Astrocyte (in vitro differentiated cells and primary cell): ENCODE data around the gene CPPED1. TPM values are rescaled to one million over a fixed set of nuclear protein-coding genes. Genes with fewer than 3 reads are reported as not detected.

Experiments
- DNase-seq: peaks from one replicate; pipeline ENCODE4 v3.0.0-alpha.2; 2010; ENCODE audit warnings: low read depth
- FAIRE-seq: peaks from 2 replicates; lab custom pipeline; 2011; peaks lifted over from hg19 to GRCh38; lab: Jason Lieb, UNC
- H2AFZ ChIP-seq: 2 replicates; pipeline ENCODE4 v1.6.0; 2012; ENCODE audit warnings: low read depth, low read length, inconsistent platforms
- H3K27ac ChIP-seq: 2 replicates; pipeline ENCODE4 v1.5.1; 2011; ENCODE audit warnings: low read depth, low read length, inconsistent platforms
- H3K27me3 ChIP-seq: 2 replicates; pipeline ENCODE4 v1.6.0; 2011; ENCODE audit warnings: low read length, inconsistent platforms; ENCODE audit not compliant: insufficient read depth
- H3K36me3 ChIP-seq: 2 replicates; pipeline ENCODE4 v1.5.1; 2011; ENCODE audit warnings: low read length, inconsistent platforms; ENCODE audit not compliant: insufficient read depth
- H3K4me1 ChIP-seq: 2 replicates; pipeline ENCODE4 v1.5.1; 2011; ENCODE audit warnings: low read length, inconsistent platforms; ENCODE audit not compliant: insufficient read depth
- H3K4me2 ChIP-seq: 2 replicates; pipeline ENCODE4 v1.6.0; 2012; ENCODE audit warnings: low read length, inconsistent platforms
- H3K4me3 ChIP-seq: 2 replicates; pipeline ENCODE4 v1.5.1; 2011; ENCODE audit warnings: low read depth, mild to moderate bottlenecking, low read length, inconsistent platforms; ENCODE audit not compliant: insufficient read depth
- H3K79me2 ChIP-seq: 2 replicates; pipeline ENCODE4 v1.6.0; 2012; ENCODE audit warnings: mild to moderate bottlenecking, low read length, inconsistent platforms; ENCODE audit not compliant: insufficient read depth
- H3K9ac ChIP-seq: 2 replicates; pipeline ENCODE4 v1.6.0; 2012; ENCODE audit warnings: mild to moderate bottlenecking, low read length, inconsistent platforms
- H3K9me3 ChIP-seq: 2 replicates; pipeline ENCODE4 v1.5.1; 2012; ENCODE audit warnings: low read depth, mild to moderate bottlenecking, low read length, inconsistent platforms; ENCODE audit not compliant: insufficient read depth
- H4K20me1 ChIP-seq: 2 replicates; pipeline ENCODE4 v1.6.0; 2012; ENCODE audit warnings: low read length, inconsistent platforms; ENCODE audit not compliant: insufficient read depth
- H3K27ac Mint-ChIP-seq: one replicate; pipeline ENCODE4 v1.8.0; 2021; ENCODE audit warnings: mild to moderate bottlenecking, mixed read lengths; ENCODE audit not compliant: unreplicated experiment
- H3K27me3 Mint-ChIP-seq: one replicate; pipeline ENCODE4 v1.8.0; 2021; ENCODE audit warnings: low read depth, mixed read lengths; ENCODE audit not compliant: unreplicated experiment
- H3K36me3 Mint-ChIP-seq: one replicate; pipeline ENCODE4 v1.8.0; 2021; ENCODE audit warnings: low read depth, mixed read lengths; ENCODE audit not compliant: unreplicated experiment
- H3K4me1 Mint-ChIP-seq: one replicate; pipeline ENCODE4 v1.8.0; 2021; ENCODE audit warnings: low read depth, mixed read lengths; ENCODE audit not compliant: unreplicated experiment
- H3K4me3 Mint-ChIP-seq: one replicate; pipeline ENCODE4 v1.8.0; 2021; ENCODE audit warnings: mild to moderate bottlenecking, moderate library complexity, mixed read lengths; ENCODE audit not compliant: unreplicated experiment
- H3K9me3 Mint-ChIP-seq: one replicate; pipeline ENCODE4 v1.8.0; 2021; ENCODE audit warnings: mild to moderate bottlenecking, mixed read lengths; ENCODE audit not compliant: unreplicated experiment
- CTCF ChIP-seq: IDR thresholded peaks from 2 replicates; pipeline ENCODE4 v1.5.1; 2011; ENCODE audit warnings: low read depth, mild to moderate bottlenecking, inconsistent platforms, low read length, moderate library complexity; ENCODE audit not compliant: insufficient read depth
- EZH2 ChIP-seq: IDR thresholded peaks from 2 replicates; pipeline ENCODE4 v1.6.1; 2012; ENCODE audit warnings: mild to moderate bottlenecking, low read length, inconsistent platforms; ENCODE audit not compliant: insufficient read depth
- total RNA-seq: library from RNA; stranded (reverse); gene quantifications from 2 replicates; pipeline ENCODE4 v1.2.1, GENCODE V29; 2021

Gene CPPED1
- total RNA-seq, 1 donor from 2014 or later = 28.5 TPM

GRCh38 chr16:12673466-12673865, 130.2 kb downstream of the CPPED1 start:
- Histone ChIP-seq H3K36me3 (no peaks in the 10 kb centered on the region), H3K9ac (no peak overlapping the region), H2AFZ (no peak overlapping the region), H3K27ac (no peak overlapping the region), H4K20me1 (no peaks in the 10 kb centered on the region), H3K27me3 (no peaks in the 10 kb centered on the region), H3K4me2 (no peak overlapping the region), H3K4me1 (peaks cover 26% of the 10 kb centered on the region), H3K4me3 (no peak overlapping the region), H3K79me2 (no peaks in the 10 kb centered on the region), H3K9me3 (no peaks in the 10 kb centered on the region)
- peaks cover 4% of the 10 kb centered on the region for H3K9me3 Mint-ChIP-seq
- no peak overlapping the region for H3K27ac Mint-ChIP-seq
- FAIRE-seq = no peak
- DNase-seq = no peak
- H3K4me3 Mint-ChIP-seq = no peak overlapping the region
- no peaks in the 10 kb centered on the region for H3K27me3 Mint-ChIP-seq
- TF ChIP-seq CTCF (no peak), EZH2 (no peak)
- peaks cover 23% of the 10 kb centered on the region for H3K4me1 Mint-ChIP-seq
- H3K36me3 Mint-ChIP-seq = peaks cover 8% of the 10 kb centered on the region

- TF ChIP-seq EZH2 (no peak), CTCF (no peak)
- Histone ChIP-seq H3K4me3 (no peak overlapping the region), H3K4me2 (no peak overlapping the region), H3K9me3 (no peaks in the 10 kb centered on the region), H3K27me3 (no peaks in the 10 kb centered on the region), H3K27ac (no peak overlapping the region), H2AFZ (no peak overlapping the region), H3K4me1 (peaks cover 26% of the 10 kb centered on the region), H3K36me3 (no peaks in the 10 kb centered on the region), H4K20me1 (no peaks in the 10 kb centered on the region), H3K79me2 (no peaks in the 10 kb centered on the region), H3K9ac (no peak overlapping the region)
- H3K9me3 Mint-ChIP-seq = peaks cover 4% of the 10 kb centered on the region
- peaks cover 8% of the 10 kb centered on the region for H3K36me3 Mint-ChIP-seq
- H3K4me1 Mint-ChIP-seq = peaks cover 23% of the 10 kb centered on the region
- no peak overlapping the region for H3K27ac Mint-ChIP-seq
- no peak overlapping the region for H3K4me3 Mint-ChIP-seq
- no peaks in the 10 kb centered on the region for H3K27me3 Mint-ChIP-seq
- DNase-seq = no peak
- no peak for FAIRE-seq
These were observed 130.7 kb downstream of the CPPED1 start for GRCh38 chr16:12672986-12673385.

- Mint-ChIP-seq H3K27me3 (no peaks in the 10 kb centered on the region), H3K4me1 (peaks cover 9% of the 10 kb centered on the region), H3K36me3 (peaks cover 8% of the 10 kb centered on the region), H3K27ac (no peak overlapping the region), H3K9me3 (peaks cover 5% of the 10 kb centered on the region), H3K4me3 (no peak overlapping the region)
- DNase-seq (no peak), FAIRE-seq (no peak)
- H2AFZ ChIP-seq = no peak overlapping the region
- no peak overlapping the region for H3K4me2 ChIP-seq
- H3K27me3 ChIP-seq = no peaks in the 10 kb centered on the region
- H3K4me1 ChIP-seq = peaks cover 9% of the 10 kb centered on the region
- no peak overlapping the region for H3K27ac ChIP-seq
- H3K9ac ChIP-seq = no peak overlapping the region
- no peaks in the 10 kb centered on the region for H4K20me1 ChIP-seq
- no peaks in the 10 kb centered on the region for H3K9me3 ChIP-seq
- no peaks in the 10 kb centered on the region for H3K79me2 ChIP-seq
- no peaks in the 10 kb centered on the region for H3K36me3 ChIP-seq
- TF ChIP-seq CTCF (no peak), EZH2 (no peak)
- H3K4me3 ChIP-seq = no peak overlapping the region
These were observed 133.8 kb downstream of the CPPED1 start for GRCh38 chr16:12669908-12670307.
